Activated T-cell treated with anti-CD3 and anti-CD28 coated beads, Interleukin-2, amount 50 U/mL, for 48 hours (primary cell): Measurements from ENCODE around the gene KDM5B.
"Not testable (repeated sequence)": the region's sequence is repeated elsewhere in the genome, so short reads cannot be mapped to it uniquely, and the experiment has no call there.

Experiments used
- DNase-seq, 2 experiments: peaks; one replicate each; pipeline ENCODE4 v3.0.0-alpha.2; 2020

KDM5B gene

DNA sequence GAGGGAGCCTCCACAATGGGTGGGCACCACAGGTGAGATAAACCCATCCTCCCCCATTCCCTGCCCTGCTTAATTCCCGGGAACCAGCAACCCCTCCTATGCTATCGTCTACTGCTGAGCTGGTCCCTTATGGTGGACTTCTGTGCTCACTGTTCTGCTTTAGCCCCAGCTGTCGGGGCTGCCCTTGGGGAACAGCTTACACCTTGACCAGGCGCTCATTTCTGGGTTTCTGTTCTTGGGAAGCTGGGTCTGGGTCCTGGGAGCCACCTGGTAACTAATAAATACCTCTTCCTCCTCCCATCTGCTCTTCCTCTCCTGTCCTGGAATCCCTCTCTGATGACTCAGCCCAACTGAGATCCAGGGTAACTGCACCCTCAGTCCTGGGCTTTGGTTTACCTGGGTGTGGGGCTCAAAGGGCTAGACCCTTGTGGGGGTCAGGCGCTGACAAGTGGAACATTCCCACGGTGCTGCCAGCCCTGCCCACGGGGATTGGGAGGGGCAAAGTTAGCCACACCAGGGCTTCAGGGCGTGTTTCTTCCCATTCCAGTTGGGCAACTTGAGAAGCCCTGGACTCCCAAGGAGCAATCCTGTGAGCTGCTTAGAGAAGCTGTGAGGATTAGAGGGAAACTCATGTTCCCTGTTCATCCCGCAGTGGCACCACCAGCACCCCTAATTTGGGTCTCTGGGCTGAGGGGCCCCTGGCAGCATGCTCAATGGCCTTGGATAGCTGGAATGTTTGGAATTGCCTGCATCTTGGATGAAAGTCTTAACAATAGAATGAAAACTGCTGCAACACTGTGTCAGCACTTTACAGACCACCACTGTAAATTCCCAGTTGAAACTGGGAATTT, 4.2 kb upstream of the KDM5B start:
- DNase-seq = no peak

DNA sequence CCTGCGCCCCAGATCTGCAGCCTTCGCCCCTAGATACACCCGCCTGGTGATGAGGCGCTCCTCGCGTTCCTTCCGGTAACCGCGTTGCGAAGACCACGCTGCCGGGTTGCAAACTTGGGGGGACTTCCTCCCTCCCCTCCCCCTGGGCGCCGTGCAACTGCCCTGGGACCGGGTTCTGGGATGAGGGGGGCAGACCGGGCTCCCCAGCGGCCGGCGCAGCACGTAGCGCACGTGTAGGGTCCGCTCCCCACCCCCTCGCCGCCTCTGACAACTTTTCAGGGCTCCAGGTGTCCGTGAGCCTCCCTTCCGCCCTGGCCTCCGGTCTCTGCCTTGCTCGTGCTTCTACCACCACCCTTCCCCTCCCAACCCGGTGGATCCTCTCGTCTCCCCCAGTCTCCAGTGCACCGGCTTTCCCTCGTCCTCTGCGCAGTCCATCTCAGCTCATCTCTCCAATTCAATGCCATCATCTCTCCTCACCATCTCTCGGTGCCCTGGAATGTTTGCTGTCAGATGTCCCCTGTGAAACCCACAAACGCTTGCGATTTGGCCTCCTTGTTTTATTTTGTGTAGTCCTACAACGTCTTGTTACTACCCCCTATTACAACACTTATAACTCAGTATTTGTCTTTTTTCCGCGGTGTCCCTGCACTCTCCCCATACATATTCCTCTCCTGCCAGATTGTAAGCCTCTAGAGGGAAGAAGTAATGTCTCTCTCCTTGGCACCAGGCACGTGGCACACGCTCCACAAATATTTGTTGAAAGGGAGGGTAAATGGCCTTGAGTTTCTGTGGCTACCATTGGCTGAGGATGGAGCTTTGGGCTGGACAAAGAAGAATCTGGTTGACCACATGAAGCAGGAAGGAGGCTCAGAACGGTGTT, 3.3 kb upstream of the KDM5B start:
- peak in 1 of 2 experiments; percentile 63 for DNase-seq

DNA sequence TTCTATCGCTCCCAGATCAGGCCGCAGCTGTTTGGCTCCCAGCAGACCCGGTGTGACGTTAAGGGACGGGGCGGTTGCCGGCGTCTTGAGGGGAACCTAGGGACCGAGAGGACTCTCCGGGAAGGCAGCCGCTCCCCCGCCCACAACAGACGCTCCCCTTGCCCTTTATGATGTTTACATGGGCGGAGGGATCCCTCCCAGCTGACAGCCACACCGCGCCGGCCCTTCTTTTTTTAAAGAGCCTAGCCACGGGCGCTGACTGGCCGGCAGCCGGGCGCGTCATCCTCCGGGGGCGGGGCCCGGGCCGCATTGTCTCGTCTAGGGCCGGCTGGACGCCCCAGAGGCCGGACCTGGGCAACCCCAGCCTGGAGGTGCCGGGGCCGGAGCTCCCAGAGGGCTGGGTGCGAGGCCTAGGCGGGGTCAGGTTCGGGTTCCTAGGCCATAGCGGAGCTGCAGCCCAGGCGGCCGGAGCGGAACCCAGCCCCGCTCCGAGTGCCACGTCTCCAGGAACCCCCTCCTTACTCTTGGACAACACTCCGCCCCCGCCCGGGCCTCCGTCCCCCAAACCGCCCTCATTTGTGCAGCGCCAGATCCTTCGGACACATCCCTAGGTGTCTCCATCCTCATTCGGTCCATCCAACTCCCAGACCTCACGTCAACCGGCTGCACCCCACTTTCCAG, 2.5 kb upstream of the KDM5B start, which contains the start of gene PCAT6:
PCAT6 (plus strand) TSS at position 340 of the 681 bp plus-strand sequence.
- DNase-seq = peak; percentile 88 to 91

DNA sequence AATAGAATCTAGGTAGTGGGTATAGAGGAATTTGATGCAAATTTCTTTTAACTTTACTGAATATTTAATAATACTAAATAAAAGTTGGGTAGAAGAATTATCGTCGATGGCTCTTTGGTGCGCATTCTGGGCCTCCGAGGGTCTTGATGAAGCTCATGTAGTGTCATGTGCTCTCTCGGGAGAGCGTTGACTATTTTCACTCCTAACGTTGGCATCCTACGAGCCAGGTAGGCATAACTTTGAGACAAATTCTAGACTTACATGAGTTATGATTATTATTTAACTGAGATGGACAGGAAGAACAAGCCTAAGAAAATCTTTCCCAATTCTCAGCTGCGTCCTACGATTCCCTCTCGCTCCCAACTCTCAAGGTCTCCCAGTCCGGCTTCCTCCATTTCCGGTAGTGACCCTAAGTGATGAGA, 2.0 kb upstream of the KDM5B start:
- DNase-seq = no peak

DNA sequence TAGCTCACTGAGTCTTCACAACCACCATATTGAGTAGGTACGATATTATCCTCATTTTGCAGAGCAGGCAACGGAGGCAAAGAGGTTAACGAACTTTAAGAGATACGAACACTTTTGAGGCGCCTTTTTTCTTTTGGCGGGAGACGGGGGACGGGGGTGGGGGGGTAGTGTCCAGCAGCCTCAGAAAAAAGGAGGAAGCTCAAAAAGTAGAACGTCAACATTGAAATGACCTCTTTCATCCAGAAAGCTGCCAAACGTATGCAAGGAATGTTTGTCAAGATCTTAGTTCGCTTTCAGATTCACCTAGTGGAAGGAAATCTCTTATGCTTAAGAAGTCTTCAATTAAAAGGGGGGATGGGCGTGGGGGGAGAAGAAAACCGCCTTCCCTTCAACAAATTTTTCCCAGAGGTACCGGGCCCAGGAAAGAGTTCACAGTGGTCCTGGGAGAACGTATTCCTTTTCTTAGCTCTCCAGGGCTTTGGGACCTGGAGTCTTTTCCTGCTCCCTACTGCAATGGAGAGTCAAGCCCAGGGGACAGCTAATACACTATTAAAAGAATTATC, 1.5 kb upstream of the KDM5B start:
- no peak for DNase-seq

DNA sequence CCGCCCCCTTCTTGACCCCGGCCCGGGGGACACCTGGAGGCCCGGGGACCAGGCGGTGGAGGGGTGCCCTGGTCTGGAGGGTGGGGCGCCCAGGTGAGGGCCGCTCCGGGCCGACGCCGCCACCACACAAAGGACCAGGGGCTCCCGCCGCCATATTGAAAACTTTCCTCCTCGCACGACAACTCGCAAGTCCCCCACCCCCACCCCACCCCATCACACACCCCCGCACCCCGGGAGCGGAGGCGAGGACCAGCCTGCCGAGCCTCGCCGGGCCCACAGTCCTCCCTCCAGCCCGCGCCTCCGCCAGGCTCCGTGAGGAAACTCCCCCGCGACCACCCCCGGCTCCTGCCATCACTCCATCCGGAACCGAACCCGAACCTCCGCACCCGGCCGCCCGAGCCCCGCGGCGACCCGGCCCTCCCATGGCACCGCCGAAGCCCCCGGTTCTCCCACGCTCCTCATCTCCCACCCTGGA, 733 bp downstream of the KDM5B start:
- DNase-seq = peak; percentile 59 to 65

DNA sequence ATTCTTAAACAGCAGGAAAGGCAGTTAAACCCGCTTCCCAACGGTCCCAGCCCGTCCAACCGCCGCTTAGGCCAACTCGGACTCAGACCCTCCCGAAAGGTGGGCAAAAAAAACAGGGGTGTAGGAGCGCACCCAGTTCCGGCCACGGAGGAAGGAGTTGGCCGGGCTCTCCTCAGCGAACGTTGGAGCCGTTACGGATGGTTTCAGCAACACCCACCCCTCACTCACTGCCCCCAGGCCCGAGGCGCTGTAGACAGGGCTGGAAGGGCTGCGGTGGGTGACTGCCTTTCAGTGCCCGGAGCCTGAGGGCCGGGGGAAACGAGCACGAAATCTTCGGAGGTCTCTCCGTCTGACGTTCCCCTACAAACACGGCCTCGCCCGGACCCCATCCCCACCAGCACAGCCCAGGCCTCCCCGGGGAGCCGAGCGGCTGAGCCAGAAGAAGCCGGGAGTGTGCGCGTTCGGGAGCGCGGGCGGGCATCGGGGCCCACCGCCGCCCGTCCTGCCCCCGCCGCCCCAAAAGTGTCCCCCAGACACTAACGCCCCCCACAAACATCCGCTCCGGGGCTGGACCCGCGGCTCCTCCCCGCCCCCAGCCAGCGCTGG, 1.3 kb downstream of the KDM5B start:
- DNase-seq = peak; percentile 57 to 62

DNA sequence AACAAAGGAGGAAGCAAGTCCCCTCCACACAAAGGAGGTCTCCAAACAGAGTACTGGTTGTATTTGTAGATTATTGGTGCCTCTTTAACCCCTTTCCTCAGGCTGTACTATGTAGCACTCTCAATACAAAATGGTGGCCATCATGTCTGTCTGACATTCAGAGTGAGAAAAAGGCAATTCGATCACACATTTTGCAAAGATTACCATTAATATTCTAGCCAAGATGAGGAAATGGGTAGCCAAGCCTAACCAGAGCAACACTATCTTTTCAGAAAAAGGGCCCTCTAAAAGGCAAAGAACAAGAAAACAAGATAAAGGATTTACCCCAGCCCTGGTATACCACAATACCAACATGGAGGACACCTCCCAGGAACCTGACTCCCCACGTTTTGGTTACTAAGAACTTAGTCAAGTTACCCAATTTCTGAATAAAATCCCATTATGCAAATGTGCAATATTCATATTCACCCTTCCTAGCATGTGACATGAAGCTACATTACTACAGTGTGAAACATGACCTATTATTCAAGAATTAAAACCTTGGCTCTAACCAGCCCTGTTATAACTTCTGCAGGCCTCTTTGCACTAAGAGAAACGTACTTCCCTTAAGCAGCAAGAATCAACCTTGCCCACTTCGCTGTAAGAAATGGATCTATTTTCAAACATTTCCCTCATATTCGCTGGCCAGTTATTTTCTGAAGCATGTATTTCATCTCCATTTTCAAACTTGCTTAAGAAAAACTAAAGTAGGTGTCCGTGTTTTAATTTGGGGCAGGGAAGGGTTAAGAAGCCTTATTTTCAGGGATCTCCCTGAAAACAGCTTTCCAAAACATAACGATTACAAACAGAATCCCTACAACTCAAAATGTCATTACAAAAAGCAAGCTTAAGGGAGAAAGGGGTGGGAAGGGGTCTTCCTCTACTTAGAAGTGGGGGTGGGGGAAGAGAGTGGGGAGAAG, 2.1 kb downstream of the KDM5B start:
- DNase-seq = no peak

DNA sequence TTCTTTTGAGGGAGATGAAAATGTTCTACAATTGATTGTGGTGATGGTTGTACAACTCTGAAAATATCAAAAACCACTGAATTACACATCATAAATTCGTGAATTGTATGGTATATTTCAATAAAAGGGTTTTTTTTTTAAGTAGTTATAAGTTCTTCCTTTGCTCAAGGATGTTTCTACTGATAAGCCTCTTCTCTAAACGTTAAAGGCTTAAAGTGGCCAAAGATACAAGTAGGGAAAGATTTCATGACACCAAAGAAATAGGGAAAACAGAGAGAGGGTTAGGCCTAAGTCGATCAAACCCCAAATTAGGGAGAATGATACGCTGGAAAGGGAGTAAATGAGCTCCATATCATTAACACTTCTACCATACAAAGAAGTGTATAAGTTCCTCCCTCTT, 4.1 kb downstream of the KDM5B start:
- DNase-seq = no peak

DNA sequence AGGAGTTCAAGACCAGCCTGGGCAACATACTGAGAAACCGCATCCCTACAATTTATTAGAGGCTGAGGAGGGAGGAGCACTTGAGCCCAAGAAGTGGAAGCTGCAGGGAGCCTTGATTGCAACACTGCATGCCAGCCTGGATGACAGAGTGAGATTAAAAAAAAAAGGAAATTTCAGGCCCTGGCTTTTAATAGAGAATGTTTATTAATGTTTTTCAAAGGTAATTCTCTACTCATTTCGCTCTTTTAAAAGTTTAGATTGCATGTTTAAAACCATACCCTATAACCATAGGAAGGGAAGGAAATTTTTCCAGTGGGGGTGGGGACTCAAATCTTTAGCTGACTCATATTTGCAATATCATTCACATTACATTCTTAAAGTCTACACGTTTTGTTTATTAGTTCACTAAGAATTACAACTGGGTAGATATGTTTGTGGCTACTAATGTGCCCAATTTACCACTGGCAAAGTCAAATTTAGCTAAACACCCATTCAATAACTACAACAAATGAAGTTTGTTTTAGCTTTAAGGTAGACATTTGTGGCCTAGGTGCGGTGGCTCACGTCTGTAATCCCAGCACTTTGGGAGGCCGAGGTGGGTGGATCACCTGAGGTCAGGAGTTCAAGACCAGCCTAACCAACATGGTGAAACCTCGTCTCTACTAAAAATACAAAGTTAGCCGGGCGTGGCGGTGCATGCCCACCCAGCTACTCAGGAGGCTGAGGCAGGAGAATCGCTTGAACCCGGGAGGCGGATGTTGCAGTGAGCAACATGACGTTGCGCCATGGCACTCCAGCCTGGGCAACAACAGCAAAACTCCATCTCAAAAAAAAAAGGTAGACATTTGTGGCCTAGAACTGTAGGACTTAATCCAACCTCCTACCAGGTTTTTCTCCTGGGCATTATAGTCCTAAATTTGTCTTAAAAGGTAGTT, 5.0 kb downstream of the KDM5B start:
- no peak for DNase-seq

DNA sequence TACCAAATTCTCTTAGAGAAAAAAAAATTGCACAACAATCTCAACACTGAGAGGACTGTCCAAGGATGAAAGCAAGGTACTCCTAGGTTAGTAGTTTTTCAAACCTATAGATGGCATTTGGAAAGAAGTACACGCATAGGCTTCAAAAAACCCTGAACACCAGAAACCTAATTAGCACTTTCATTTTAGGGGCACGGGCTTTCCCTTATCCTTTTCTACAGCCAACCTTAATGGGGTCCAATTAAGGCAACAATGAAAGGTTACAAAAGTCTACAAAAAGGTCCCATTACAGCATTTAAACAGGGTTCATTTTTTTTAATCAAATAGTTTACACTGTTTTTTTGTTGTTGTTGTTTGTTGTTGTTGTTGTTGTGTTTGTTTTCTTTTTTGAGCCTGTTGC, 6.2 kb downstream of the KDM5B start:
- no peak for DNase-seq

DNA sequence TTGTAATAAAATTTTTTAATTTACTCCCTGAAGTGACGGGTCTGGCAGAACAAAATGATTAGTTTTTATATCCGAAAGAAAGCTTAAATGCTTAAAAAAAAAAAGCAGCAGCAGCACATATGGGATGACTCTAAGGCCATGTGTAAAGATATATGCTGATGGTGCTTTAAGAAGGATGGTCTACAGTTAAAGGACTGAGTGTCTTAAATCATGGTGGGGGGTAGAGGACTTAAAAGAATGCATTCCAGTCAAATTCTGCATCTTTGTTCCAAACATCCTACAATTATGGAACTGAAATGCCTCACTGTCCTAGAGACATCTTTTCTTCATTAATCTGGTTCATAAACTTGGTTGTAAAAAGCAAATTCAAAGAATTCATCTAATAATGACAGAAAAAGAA, 7.0 kb downstream of the KDM5B start:
- DNase-seq = no peak

DNA sequence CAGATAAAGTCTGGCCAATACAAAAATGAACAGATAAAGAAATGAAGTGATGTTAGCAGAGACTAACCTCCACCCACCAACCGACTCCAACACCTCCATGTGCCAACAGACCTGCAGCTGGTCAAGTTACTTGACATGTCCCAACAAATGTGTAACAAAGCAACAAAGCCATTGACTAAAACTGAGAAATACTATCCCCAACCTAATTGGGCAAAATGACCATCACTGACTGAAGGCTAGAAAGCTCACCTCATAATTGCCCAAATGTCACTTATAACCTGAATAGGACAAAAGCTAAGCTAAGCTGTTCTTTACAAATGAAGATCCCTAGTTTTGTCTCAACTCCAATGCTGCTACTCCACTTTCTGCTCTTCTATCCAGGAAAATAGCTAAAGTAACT, 7.5 kb downstream of the KDM5B start:
- no peak for DNase-seq

DNA sequence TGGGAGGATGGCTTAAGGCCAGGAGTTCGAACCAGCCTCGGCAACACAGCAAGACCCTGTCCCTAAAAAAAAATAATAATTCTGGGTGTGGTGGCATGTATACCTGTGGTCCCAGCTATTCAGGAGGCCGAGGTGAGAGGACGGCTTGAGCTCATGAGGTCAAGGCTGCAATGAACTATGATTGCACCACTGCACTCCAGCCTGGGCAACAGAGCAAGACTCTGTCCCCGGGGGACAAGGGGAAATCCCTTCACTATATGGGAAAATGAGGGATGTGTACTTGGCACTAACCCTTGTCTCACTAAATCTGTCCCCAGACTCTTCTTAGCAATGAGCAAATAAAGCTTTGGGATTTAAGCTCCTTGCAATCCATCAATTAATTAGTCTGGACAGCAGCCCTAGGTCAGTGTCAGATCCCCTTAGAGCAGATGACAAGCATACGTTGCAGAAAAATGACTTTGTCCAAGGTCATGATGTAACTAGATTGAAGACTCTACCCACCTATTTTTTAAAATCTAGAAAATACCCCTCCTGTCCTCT, 9.4 kb downstream of the KDM5B start:
- DNase-seq = no peak

DNA sequence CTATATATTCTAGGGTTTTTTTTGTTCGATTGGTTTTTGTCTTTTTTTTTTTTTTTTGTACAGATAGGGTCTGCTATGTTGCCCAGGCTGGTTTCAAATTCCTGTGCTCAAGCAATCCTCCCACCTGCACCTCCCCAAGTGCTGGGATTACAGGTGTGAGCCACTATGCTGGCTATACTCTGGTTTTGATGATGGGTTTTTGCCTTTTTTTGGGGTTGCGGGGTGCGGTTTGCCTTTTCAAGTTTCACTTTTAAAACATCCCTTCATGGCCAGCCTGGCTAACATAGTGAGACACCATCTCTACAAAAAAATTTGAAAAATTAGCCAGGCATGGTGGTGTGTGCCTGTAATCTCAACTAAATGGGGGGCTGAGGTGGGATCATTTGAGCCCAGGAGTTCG, 10.0 kb downstream of the KDM5B start:
- no peak for DNase-seq

DNA sequence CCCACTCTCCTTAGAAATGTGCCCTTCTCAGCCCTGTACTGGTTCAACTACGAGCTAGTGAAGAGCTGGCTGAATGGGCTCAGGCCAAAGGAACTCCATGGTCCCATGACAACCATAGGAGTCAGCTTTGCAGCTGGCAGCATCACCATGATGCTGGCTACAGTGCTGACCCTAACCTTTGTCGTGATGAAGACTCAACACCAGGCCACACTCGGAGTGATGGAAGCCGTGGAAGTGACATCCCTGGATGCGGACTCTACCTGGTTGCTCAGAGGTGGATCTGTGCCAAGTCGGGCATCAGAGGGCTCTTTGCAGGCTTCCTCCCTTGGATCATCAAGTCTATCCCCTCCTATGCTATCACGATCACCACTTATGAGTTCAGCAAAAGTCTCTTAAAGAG, 11.6 kb downstream of the KDM5B start:
- DNase-seq = no peak

DNA sequence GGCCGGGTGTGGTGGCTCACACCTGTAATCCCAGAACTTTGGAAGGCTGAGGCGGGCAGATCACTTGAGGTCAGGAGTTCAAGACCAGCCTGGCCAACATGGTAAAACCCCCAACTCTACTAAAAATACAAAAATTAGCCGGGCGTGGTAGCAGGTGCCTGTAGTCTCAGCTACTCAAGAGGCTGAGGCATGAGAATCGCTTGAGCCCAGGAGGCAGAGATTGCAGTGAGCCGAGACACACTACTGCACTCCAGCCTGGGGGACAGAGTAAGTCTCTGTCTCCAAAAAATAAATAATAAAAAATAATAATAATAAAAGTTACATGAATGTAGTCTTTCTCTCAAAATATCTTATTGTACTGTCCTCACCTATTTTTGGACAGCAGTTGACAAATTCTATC, 13.3 kb downstream of the KDM5B start:
- not testable (repeated sequence) for DNase-seq

DNA sequence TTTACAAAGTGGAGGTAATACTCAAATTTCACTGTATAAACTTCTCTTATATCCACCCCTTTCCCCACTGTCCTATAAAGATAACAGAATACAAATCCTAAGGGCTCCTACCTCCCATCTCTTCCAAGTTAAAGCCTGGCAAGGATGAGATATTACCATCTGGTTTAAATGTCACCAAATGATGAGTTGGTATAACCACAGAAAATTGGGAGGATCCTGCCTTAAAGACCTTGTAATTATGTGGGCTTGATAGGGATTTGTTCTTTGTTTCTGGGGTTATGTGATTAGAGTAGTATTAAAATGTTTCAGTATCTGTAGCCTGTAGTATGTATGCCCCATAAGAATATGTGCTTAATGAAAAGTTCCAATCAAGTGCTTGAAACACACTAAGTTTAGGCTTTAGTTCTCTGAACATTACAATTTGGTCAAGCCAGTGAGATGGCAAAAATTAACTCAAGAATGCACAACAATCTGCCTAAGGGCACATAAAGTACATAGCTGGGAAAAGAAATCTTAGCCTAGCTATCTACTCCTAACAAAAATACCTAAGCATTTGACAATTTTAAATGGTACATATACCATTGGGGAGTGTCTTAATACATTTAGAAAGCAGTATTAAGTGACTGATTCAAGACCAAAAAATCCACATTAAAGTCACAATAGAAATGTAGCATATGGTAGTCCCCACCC, 14.0 kb downstream of the KDM5B start:
- DNase-seq = no peak
